WTC11 (cell line): ENCODE data around the gene PRPF40B. TPM values are rescaled to one million over a fixed set of nuclear protein-coding genes. Genes with fewer than 3 reads are reported as not detected.

Source experiments
- ATAC-seq: fragments of 200-7000 bp; cut with Tn5 transposase; 2 replicates; pipeline ENCODE4 v1.10.0; 2021; ENCODE audit warnings: mild to moderate bottlenecking, moderate library complexity
- CTCF ChIA-PET: fragments of 300-600 bp; sonication (Branson Sonifier 250); formaldehyde crosslinking; loops from one replicate; lab custom pipeline; 2021; ENCODE audit warnings: antibody characterized with exemption; lab: Charles Lee
- POLR2A ChIA-PET: fragments of 350-600 bp; sonication (Branson Sonifier 250); formaldehyde crosslinking; loops from one replicate; lab custom pipeline; 2021; ENCODE audit warnings: antibody characterized with exemption; lab: Charles Lee
- DNase-seq: peaks from one replicate; pipeline ENCODE4 v3.0.0; 2021; ENCODE audit warnings: low spot score
- H3K27ac Mint-ChIP-seq: 2 replicates; pipeline ENCODE4 v1.8.0; 2021; ENCODE audit warnings: mixed read lengths
- H3K27me3 Mint-ChIP-seq: 2 replicates; pipeline ENCODE4 v1.8.0; 2021; ENCODE audit warnings: low read depth, mild to moderate bottlenecking, moderate library complexity, mixed read lengths
- H3K36me3 Mint-ChIP-seq: 2 replicates; pipeline ENCODE4 v1.8.0; 2021; ENCODE audit warnings: mixed read lengths
- H3K4me1 Mint-ChIP-seq: 2 replicates; pipeline ENCODE4 v1.8.0; 2022; ENCODE audit warnings: mixed read lengths
- H3K4me3 Mint-ChIP-seq: 2 replicates; pipeline ENCODE4 v1.8.0; 2021; ENCODE audit warnings: mild to moderate bottlenecking, moderate library complexity, mixed read lengths
- H3K9me3 Mint-ChIP-seq: 2 replicates; pipeline ENCODE4 v1.8.0; 2021; ENCODE audit warnings: mixed read lengths
- AR ChIP-seq: fragments of 250-450 bp; sonication (Bioruptor Pico); IDR thresholded peaks from 2 replicates; pipeline ENCODE4 v1.9.0; 2021; ENCODE audit warnings: mild to moderate bottlenecking
- ATF1 ChIP-seq: sonication (generic); formaldehyde crosslinking; IDR thresholded peaks from 2 replicates; pipeline ENCODE4 v1.8.1; 2023; ENCODE audit warnings: mild to moderate bottlenecking, moderate library complexity, missing genetic modification reagents
- JAZF1 ChIP-seq: fragments of 250-450 bp; sonication (Bioruptor Pico); IDR thresholded peaks from 2 replicates; pipeline ENCODE4 v1.9.0; 2021; ENCODE audit warnings: moderate library complexity, mild to moderate bottlenecking, inconsistent platforms
- MXD4 ChIP-seq: fragments of 250-450 bp; sonication (Bioruptor Pico); IDR thresholded peaks from 2 replicates; pipeline ENCODE4 v1.8.0; 2021; ENCODE audit warnings: mild to moderate bottlenecking, moderate library complexity, borderline replicate concordance
- PRRX2 ChIP-seq: fragments of 250-450 bp; sonication (Bioruptor Pico); IDR thresholded peaks from 2 replicates; pipeline ENCODE4 v1.8.0; 2021; ENCODE audit warnings: mild to moderate bottlenecking
- SP1 ChIP-seq: sonication (generic); formaldehyde crosslinking; conservative IDR thresholded peaks from 2 replicates; pipeline ENCODE4 v1.8.1; 2022; ENCODE audit warnings: missing genetic modification reagents
- TCF7 ChIP-seq: sonication (generic); formaldehyde crosslinking; IDR thresholded peaks from 2 replicates; pipeline ENCODE4 v1.8.0; 2022; ENCODE audit warnings: mild to moderate bottlenecking, low read depth, missing genetic modification reagents, moderate library complexity
- ZNF263 ChIP-seq: sonication (generic); formaldehyde crosslinking; IDR thresholded peaks from 2 replicates; pipeline ENCODE4 v1.8.1; 2022; ENCODE audit warnings: low read depth, mild to moderate bottlenecking, moderate library complexity, missing genetic modification reagents
- ZNF416 ChIP-seq: fragments of 250-450 bp; sonication (Bioruptor Pico); IDR thresholded peaks from 2 replicates; pipeline ENCODE4 v1.9.0; 2021; ENCODE audit warnings: mild to moderate bottlenecking, inconsistent platforms
- total RNA-seq: library from RNA; stranded (reverse); gene quantifications from 3 replicates; pipeline ENCODE4 v1.2.3, GENCODE V29; 2021
- TF ChIP-seq, protein P1 (sequence below): sonication (generic); formaldehyde crosslinking; IDR thresholded peaks from 2 replicates; pipeline ENCODE4 v1.8.0; 2023; ENCODE audit warnings: missing genetic modification reagents, mild to moderate bottlenecking, borderline replicate concordance
- TF ChIP-seq, protein P2 (sequence below): sonication (generic); formaldehyde crosslinking; IDR thresholded peaks from 2 replicates; pipeline ENCODE4 v1.8.0; 2023; ENCODE audit warnings: mild to moderate bottlenecking, missing genetic modification reagents

Gene PRPF40B
- total RNA-seq, 1 experiment from 2014 or later = 46.0 TPM

GRCh38 chr12:49577589-49578315, 45.6 kb upstream of the PRPF40B start:
- Mint-ChIP-seq H3K36me3 (peaks cover 15% of the 10 kb centered on the region; the same call in 1 of the 2 replicates), H3K27ac (peak overlapping the region; percentile 10; the same call in 1 of the 2 replicates), H3K4me3 (no peak overlapping the region), H3K27me3 (no peaks in the 10 kb centered on the region), H3K9me3 (no peaks in the 10 kb centered on the region), H3K4me1 (peaks cover 8% of the 10 kb centered on the region)
- ChIA-PET POLR2A (no interaction called here), CTCF (interaction anchor here (1.9 to 5.9 kb wide), 2 partner anchors 26 to 230 kb away, joined by 5 to 99 read pairs; no protein-coding TSS in a partner anchor)
- DNase-seq (no peak), ATAC-seq (no peak)
- TF ChIP-seq ATF1 (CRISPR knock-in tag) (no peak), PRRX2 (CRISPR knock-in tag) (no peak), AR (CRISPR knock-in tag) (no peak), MXD4 (CRISPR knock-in tag) (no peak), ZNF263 (no peak), JAZF1 (no peak), TCF7 (CRISPR knock-in tag) (no peak), SP1 (CRISPR knock-in tag) (no peak)
- TF ChIP-seq, protein P1, sequence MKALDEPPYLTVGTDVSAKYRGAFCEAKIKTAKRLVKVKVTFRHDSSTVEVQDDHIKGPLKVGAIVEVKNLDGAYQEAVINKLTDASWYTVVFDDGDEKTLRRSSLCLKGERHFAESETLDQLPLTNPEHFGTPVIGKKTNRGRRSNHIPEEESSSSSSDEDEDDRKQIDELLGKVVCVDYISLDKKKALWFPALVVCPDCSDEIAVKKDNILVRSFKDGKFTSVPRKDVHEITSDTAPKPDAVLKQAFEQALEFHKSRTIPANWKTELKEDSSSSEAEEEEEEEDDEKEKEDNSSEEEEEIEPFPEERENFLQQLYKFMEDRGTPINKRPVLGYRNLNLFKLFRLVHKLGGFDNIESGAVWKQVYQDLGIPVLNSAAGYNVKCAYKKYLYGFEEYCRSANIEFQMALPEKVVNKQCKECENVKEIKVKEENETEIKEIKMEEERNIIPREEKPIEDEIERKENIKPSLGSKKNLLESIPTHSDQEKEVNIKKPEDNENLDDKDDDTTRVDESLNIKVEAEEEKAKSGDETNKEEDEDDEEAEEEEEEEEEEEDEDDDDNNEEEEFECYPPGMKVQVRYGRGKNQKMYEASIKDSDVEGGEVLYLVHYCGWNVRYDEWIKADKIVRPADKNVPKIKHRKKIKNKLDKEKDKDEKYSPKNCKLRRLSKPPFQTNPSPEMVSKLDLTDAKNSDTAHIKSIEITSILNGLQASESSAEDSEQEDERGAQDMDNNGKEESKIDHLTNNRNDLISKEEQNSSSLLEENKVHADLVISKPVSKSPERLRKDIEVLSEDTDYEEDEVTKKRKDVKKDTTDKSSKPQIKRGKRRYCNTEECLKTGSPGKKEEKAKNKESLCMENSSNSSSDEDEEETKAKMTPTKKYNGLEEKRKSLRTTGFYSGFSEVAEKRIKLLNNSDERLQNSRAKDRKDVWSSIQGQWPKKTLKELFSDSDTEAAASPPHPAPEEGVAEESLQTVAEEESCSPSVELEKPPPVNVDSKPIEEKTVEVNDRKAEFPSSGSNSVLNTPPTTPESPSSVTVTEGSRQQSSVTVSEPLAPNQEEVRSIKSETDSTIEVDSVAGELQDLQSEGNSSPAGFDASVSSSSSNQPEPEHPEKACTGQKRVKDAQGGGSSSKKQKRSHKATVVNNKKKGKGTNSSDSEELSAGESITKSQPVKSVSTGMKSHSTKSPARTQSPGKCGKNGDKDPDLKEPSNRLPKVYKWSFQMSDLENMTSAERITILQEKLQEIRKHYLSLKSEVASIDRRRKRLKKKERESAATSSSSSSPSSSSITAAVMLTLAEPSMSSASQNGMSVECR (CRISPR knock-in tag) = no peak
- TF ChIP-seq, protein P2, sequence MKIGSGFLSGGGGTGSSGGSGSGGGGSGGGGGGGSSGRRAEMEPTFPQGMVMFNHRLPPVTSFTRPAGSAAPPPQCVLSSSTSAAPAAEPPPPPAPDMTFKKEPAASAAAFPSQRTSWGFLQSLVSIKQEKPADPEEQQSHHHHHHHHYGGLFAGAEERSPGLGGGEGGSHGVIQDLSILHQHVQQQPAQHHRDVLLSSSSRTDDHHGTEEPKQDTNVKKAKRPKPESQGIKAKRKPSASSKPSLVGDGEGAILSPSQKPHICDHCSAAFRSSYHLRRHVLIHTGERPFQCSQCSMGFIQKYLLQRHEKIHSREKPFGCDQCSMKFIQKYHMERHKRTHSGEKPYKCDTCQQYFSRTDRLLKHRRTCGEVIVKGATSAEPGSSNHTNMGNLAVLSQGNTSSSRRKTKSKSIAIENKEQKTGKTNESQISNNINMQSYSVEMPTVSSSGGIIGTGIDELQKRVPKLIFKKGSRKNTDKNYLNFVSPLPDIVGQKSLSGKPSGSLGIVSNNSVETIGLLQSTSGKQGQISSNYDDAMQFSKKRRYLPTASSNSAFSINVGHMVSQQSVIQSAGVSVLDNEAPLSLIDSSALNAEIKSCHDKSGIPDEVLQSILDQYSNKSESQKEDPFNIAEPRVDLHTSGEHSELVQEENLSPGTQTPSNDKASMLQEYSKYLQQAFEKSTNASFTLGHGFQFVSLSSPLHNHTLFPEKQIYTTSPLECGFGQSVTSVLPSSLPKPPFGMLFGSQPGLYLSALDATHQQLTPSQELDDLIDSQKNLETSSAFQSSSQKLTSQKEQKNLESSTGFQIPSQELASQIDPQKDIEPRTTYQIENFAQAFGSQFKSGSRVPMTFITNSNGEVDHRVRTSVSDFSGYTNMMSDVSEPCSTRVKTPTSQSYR = no peak

DNA sequence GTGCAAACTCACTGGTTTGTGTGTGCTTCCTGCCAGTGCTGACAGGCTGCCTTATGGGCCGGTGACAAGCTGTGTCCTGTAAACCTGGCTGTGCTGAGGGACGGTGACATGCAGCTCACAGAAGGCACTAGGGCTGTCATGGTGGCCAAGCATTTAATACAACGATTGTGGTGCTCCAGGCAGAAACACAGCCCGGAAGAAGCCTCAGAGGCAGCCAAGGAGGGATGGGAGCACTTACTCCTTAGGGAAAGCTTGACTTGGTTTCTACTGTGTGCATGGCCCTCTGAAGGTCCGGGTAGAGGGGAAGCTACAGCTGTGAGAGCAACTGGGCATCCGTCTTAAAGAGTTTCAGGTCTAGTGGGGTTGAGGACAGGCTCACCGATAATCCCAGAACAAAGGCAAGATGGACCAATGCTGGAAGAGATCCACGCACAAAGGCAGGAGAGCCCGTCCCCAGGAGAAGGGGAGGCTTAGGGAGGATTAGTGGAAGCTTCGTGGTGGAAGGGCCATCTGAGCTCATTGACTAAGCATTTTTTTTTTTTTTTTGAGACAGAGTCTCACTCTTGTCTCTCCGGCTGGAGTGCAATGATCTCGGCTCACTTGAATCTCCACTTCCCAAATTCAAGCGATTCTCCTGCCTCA, 44.8 kb upstream of the PRPF40B start:
- POLR2A ChIA-PET = no interaction called here
- DNase-seq = no peak
- peaks cover 12% of the 10 kb centered on the region; the same call in 1 of the 2 replicates for H3K36me3 Mint-ChIP-seq
- no peak for ATAC-seq
- no peak overlapping the region for H3K4me3 Mint-ChIP-seq
- CTCF ChIA-PET = interaction anchor here (1.0 to 5.9 kb wide), 3 partner anchors 26 to 231 kb away, joined by 4 to 99 read pairs (median 5); no protein-coding TSS in a partner anchor
- H3K27me3 Mint-ChIP-seq = no peaks in the 10 kb centered on the region
- no peak for TF ChIP-seq SP1 (CRISPR knock-in tag)
- no peak for TF ChIP-seq ZNF416 (CRISPR knock-in tag)
- no peaks in the 10 kb centered on the region for H3K9me3 Mint-ChIP-seq
- H3K4me1 Mint-ChIP-seq = peaks cover 8% of the 10 kb centered on the region
- no peak overlapping the region for H3K27ac Mint-ChIP-seq
